Right ventricle myocardium inferior (tissue), 1 donor: ENCODE results near the gene CIBAR2. TPM values are rescaled to one million over a fixed set of nuclear protein-coding genes. Genes with fewer than 3 reads are reported as not detected.
"Not testable (repeated sequence)": the region's sequence is repeated elsewhere in the genome, so short reads cannot be mapped to it uniquely, and the experiment has no call there.

Experiments
- ATAC-seq: fragments of 200-7000 bp; cut with Tn5 transposase; one replicate; pipeline ENCODE4 v1.9.1; 2020; ENCODE audit warnings: mild to moderate bottlenecking, moderate library complexity
- DNase-seq: peaks from one replicate; pipeline ENCODE4 v3.0.0; 2021; ENCODE audit errors: missing footprints
- intact Hi-C: fragments of 100-400 bp; cut with DNase I; formaldehyde crosslinking; loops from one replicate; pipeline ENCODE4 v1.11.0; 2022
- total RNA-seq: library from RNA; stranded (reverse); fragmentation: NEBNext Ultra II Directional; extraction: Animal tissue kit (Norgen Biotek cat#: 25700); gene quantifications from one replicate; pipeline ENCODE4 v1.2.1, GENCODE V29; 2021
- donor health status: DM: no; HTN: yes; CAD: no; lungs with severe emphysema.

Gene CIBAR2
- total RNA-seq, 1 donor from 2014 or later: not detected

DNA sequence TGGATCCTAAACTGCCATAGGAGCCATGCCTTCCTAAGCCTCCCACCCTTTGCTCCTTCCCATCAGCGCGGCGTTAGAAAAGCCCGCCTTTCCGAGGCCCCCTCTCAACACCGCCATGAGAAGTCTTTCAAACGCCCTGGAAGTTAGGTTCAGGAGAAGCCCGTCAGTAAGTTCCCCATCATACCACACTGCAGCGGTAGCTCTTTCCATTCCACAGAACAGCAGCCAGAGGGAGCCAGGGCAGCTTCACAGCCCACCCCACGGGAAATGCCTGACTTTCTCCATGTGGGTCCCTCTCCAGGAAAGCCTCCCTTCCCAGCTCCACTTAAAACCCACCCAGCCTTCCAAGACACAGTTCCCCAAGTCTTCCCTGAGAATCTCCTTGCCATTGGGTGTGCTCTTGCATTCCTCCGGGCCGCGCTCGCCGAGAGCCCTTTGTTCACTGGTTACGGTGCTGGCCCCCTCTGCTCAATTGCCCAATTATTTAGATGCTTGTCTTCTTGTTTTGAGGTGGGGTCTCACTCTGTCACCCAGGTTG lies 56.0 kb downstream of the CIBAR2 start:
- peak; percentile 65 for ATAC-seq
- no peak for DNase-seq
- intact Hi-C loops: no loop called here

- intact Hi-C loops: no loop called here
- ATAC-seq: peak; percentile 76
- DNase-seq: no peak
Observed at GRCh38 chr16:85055493-85056210, 56.6 kb downstream of the CIBAR2 start.

GRCh38 chr16:85054948-85055492 lies 57.3 kb downstream of the CIBAR2 start:
- intact Hi-C loops: no loop called here
- no peak for ATAC-seq
- DNase-seq: no peak

DNA sequence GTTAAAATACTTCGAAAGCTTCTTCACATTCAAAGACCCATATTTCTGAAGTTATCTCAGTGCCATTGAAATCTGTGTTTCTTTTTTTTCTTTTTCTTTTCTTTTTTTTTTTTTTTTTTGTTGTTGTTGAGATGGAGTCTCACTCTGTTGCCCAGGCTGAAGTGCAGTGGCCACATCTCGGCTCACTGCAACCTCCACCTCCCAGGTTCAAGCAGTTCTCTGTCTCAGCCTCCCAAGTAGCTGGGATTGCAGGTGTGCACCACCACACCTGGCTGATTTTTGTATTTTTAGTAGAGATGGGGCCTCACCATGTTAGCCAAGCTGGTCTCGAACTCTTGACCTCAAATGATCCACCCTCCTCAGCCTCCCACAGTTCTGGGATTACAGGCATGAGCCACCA lies 58.0 kb downstream of the CIBAR2 start:
- intact Hi-C loops, DNase-seq, ATAC-seq: not testable (repeated sequence)

- DNase-seq (no peak), ATAC-seq (no peak)
- intact Hi-C loops: no loop called here
Observed at GRCh38 chr16:85052536-85052935, 59.7 kb downstream of the CIBAR2 start.

- DNase-seq: no peak
- intact Hi-C loops: no loop called here
Observed at GRCh38 chr16:85051683-85052082, 60.6 kb downstream of the CIBAR2 start.

DNA sequence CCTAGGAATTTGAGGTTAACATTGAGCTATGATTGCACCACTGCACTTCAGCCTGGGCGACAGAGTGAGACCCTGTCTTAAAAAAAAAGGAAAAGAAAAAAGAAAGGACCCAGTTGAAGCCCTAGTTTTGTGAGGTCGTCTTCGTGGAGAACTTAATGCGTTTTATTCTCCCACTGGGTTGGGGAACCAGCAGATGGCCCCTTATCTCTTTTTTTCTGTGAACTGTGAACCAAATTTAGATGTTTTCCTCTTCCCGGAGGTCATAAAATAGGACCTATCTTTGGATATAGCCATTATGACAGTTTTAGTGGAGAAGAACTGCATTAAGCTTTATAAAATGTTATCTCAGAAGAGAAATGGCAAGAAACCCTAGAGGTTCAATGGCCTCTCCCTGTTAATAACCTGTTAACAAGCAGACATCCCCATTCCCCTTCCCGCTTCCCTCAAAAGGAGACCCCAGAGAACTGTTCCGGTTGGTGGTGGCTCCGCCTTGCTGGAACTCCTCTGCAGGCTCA lies 61.1 kb downstream of the CIBAR2 start:
- DNase-seq (no peak), ATAC-seq (no peak)
- intact Hi-C loops: no loop called here

More at GRCh38 chr16:85051683-85052082, 60.6 kb downstream of the CIBAR2 start:
- no peak for ATAC-seq

DNA sequence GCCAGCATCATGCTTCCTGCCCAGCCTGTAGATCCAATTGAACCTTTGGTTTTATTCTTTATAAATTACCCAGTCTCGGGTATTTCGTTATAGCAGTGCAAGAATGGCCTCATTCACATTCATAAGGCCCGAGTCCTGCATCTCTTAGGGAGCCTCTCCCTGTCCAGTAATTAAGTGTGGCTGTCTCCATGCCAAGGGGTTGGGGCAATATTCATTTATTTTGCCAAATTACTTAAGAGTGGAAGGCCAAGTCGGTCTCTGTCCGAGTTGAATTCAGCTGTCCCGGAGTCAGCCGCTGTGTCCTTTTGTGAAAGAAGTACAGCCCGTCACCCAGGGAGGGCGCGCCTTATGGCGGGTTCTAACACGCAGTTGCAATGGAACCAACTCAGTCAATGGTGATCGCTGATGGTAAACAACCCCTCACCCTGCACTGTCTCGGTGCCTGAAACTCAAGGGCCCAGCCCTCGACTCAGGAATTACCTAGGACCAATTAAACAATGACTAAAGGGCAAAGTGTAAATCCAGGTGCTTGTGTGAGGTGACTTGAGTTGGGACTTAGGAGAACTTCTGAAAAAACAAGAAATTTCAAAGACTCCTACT lies 62.5 kb downstream of the CIBAR2 start:
- DNase-seq (no peak), ATAC-seq (no peak)
- intact Hi-C loops: no loop called here

- no peak for ATAC-seq
- intact Hi-C loops: no loop called here
- no peak for DNase-seq
Observed at GRCh38 chr16:85048921-85049562, 63.2 kb downstream of the CIBAR2 start.

Other genes starting within 250 kb of the CIBAR2 start
- 41.4 TPM for gene ZDHHC7, start 100.9 kb downstream of the CIBAR2 start, total RNA-seq
- gene KIAA0513, start 84.7 kb downstream of the CIBAR2 start, total RNA-seq: 7.4 TPM